Measurements from ENCODE around the gene TMEM243.

GRCh38 chr7:87217983-87218653 lies 1.4 kb downstream of the TMEM243 start:
- TF ChIP-seq CTCF (IDR thresholded peaks at IDR 0.05; ENCODE audit: poor library complexity, severe bottlenecking), result no peak
- TF ChIP-seq TAF1 (IDR thresholded peaks at IDR 0.05; ENCODE audit: low read depth), result no peak
- TF ChIP-seq RAD21 (conservative IDR thresholded peaks at IDR 0.05), result no peak
- no peak for TF ChIP-seq EP300 (conservative IDR thresholded peaks at IDR 0.05; ENCODE audit: poor library complexity, severe bottlenecking)
- TF ChIP-seq EZH2 (IDR thresholded peaks at IDR 0.05; ENCODE audit: borderline replicate concordance, insufficient read depth, low read length, poor library complexity, severe bottlenecking), result no peak
- TF ChIP-seq, protein P1, sequence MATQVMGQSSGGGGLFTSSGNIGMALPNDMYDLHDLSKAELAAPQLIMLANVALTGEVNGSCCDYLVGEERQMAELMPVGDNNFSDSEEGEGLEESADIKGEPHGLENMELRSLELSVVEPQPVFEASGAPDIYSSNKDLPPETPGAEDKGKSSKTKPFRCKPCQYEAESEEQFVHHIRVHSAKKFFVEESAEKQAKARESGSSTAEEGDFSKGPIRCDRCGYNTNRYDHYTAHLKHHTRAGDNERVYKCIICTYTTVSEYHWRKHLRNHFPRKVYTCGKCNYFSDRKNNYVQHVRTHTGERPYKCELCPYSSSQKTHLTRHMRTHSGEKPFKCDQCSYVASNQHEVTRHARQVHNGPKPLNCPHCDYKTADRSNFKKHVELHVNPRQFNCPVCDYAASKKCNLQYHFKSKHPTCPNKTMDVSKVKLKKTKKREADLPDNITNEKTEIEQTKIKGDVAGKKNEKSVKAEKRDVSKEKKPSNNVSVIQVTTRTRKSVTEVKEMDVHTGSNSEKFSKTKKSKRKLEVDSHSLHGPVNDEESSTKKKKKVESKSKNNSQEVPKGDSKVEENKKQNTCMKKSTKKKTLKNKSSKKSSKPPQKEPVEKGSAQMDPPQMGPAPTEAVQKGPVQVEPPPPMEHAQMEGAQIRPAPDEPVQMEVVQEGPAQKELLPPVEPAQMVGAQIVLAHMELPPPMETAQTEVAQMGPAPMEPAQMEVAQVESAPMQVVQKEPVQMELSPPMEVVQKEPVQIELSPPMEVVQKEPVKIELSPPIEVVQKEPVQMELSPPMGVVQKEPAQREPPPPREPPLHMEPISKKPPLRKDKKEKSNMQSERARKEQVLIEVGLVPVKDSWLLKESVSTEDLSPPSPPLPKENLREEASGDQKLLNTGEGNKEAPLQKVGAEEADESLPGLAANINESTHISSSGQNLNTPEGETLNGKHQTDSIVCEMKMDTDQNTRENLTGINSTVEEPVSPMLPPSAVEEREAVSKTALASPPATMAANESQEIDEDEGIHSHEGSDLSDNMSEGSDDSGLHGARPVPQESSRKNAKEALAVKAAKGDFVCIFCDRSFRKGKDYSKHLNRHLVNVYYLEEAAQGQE (IDR thresholded peaks at IDR 0.05; ENCODE audit: borderline replicate concordance), result no peak
- no peak for TF ChIP-seq POLR2AphosphoS5 (IDR thresholded peaks at IDR 0.05)
